Measurements from ENCODE around the gene KCNH5. TPM values are rescaled to one million over a fixed set of nuclear protein-coding genes. Genes with fewer than 3 reads are reported as not detected.

KCNH5 gene
- total and polyA plus RNA-seq, 2 of the 13 experiments (the other 11 are each of a cell fraction or from before 2014, with no cell fraction given) = not detected

DNA sequence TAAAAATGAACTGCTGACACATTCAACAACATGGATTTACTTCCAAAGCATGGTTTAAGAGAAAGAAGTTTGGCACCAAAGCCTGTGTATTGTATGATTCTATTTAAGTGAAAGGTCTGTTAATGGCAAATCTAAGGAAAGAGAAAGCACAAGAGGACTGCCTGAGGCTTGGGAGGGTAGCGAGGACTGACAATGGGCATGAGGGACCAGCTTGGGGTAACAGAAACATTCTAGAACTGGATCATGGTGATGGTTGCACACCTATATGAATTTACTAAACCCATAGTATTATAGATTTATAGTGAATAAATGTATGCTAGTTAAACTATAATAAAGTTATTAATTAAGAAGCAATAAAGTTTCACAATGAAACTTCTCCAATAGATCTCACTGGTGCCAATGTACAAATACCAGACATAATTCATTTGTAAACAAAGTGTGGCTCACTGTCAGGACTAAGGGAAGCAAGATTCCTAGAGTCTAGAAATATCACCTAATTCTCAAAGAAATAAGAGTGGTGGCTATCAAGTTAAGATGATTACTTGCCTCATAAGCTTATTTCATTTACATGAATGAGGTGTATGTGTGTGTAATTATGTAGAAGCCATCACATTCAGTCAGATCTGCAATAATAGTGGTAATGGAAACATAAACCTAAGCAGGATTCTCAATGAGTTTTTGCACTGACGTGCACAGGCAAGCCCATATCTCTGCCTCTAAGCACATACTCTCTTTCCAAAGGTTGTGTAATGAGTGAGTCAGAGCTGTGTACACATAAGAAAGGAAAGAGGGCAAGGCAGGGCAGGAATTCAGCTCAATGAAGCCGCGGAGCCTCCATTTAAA, 353.4 kb downstream of the KCNH5 start (continued):
- TF ChIP-seq, protein P1, sequence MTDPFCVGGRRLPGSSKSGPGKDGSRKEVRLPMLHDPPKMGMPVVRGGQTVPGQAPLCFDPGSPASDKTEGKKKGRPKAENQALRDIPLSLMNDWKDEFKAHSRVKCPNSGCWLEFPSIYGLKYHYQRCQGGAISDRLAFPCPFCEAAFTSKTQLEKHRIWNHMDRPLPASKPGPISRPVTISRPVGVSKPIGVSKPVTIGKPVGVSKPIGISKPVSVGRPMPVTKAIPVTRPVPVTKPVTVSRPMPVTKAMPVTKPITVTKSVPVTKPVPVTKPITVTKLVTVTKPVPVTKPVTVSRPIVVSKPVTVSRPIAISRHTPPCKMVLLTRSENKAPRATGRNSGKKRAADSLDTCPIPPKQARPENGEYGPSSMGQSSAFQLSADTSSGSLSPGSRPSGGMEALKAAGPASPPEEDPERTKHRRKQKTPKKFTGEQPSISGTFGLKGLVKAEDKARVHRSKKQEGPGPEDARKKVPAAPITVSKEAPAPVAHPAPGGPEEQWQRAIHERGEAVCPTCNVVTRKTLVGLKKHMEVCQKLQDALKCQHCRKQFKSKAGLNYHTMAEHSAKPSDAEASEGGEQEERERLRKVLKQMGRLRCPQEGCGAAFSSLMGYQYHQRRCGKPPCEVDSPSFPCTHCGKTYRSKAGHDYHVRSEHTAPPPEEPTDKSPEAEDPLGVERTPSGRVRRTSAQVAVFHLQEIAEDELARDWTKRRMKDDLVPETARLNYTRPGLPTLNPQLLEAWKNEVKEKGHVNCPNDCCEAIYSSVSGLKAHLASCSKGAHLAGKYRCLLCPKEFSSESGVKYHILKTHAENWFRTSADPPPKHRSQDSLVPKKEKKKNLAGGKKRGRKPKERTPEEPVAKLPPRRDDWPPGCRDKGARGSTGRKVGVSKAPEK (CRISPR knock-in tag; IDR thresholded peaks at IDR 0.05; ENCODE audit: borderline replicate concordance) = no peak
- TF ChIP-seq, protein P2, sequence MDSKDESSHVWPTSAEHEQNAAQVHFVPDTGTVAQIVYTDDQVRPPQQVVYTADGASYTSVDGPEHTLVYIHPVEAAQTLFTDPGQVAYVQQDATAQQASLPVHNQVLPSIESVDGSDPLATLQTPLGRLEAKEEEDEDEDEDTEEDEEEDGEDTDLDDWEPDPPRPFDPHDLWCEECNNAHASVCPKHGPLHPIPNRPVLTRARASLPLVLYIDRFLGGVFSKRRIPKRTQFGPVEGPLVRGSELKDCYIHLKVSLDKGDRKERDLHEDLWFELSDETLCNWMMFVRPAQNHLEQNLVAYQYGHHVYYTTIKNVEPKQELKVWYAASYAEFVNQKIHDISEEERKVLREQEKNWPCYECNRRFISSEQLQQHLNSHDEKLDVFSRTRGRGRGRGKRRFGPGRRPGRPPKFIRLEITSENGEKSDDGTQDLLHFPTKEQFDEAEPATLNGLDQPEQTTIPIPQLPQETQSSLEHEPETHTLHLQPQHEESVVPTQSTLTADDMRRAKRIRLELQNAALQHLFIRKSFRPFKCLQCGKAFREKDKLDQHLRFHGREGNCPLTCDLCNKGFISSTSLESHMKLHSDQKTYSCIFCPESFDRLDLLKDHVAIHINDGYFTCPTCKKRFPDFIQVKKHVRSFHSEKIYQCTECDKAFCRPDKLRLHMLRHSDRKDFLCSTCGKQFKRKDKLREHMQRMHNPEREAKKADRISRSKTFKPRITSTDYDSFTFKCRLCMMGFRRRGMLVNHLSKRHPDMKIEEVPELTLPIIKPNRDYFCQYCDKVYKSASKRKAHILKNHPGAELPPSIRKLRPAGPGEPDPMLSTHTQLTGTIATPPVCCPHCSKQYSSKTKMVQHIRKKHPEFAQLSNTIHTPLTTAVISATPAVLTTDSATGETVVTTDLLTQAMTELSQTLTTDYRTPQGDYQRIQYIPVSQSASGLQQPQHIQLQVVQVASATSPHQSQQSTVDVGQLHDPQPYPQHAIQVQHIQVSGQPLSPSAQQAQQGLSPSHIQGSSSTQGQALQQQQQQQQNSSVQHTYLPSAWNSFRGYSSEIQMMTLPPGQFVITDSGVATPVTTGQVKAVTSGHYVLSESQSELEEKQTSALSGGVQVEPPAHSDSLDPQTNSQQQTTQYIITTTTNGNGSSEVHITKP (CRISPR knock-in tag; IDR thresholded peaks at IDR 0.05; ENCODE audit: low read depth) = no peak
- TF ChIP-seq PHB2 (IDR thresholded peaks at IDR 0.05; ENCODE audit: partially characterized antibody) (no peak), KLF11 (CRISPR knock-in tag; IDR thresholded peaks at IDR 0.05) (no peak), ZNF891 (CRISPR knock-in tag; IDR thresholded peaks at IDR 0.05) (no peak), TMF1 (CRISPR knock-in tag; IDR thresholded peaks at IDR 0.05; ENCODE audit: low read depth) (no peak), HDAC1 (CRISPR knock-in tag; IDR thresholded peaks at IDR 0.05) (peak; percentile 80), POLR2AphosphoS2 (IDR thresholded peaks at IDR 0.05; ENCODE audit: low read depth, low read length) (no peak), ZSCAN22 (CRISPR knock-in tag; IDR thresholded peaks at IDR 0.05) (no peak), ISX (CRISPR knock-in tag; conservative IDR thresholded peaks at IDR 0.05) (no peak), MED1 (CRISPR knock-in tag; IDR thresholded peaks at IDR 0.05) (peak; percentile 84), FLYWCH1 (CRISPR knock-in tag; IDR thresholded peaks at IDR 0.05) (no peak), ZNF33B (CRISPR knock-in tag; IDR thresholded peaks at IDR 0.05) (no peak), STAG1 (CRISPR knock-in tag; IDR thresholded peaks at IDR 0.05) (0 out of 2 replicates have a peak, but pooled peaks have one; percentile 12), ZNF572 (CRISPR knock-in tag; IDR thresholded peaks at IDR 0.05) (no peak), CC2D1A (CRISPR knock-in tag; IDR thresholded peaks at IDR 0.05) (no peak)
- TF ChIP-seq, protein P3, sequence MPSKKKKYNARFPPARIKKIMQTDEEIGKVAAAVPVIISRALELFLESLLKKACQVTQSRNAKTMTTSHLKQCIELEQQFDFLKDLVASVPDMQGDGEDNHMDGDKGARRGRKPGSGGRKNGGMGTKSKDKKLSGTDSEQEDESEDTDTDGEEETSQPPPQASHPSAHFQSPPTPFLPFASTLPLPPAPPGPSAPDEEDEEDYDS (CRISPR knock-in tag; IDR thresholded peaks at IDR 0.05) = peak; percentile 41; the same call in 1 of the 2 replicates
- TF ChIP-seq, protein P4, sequence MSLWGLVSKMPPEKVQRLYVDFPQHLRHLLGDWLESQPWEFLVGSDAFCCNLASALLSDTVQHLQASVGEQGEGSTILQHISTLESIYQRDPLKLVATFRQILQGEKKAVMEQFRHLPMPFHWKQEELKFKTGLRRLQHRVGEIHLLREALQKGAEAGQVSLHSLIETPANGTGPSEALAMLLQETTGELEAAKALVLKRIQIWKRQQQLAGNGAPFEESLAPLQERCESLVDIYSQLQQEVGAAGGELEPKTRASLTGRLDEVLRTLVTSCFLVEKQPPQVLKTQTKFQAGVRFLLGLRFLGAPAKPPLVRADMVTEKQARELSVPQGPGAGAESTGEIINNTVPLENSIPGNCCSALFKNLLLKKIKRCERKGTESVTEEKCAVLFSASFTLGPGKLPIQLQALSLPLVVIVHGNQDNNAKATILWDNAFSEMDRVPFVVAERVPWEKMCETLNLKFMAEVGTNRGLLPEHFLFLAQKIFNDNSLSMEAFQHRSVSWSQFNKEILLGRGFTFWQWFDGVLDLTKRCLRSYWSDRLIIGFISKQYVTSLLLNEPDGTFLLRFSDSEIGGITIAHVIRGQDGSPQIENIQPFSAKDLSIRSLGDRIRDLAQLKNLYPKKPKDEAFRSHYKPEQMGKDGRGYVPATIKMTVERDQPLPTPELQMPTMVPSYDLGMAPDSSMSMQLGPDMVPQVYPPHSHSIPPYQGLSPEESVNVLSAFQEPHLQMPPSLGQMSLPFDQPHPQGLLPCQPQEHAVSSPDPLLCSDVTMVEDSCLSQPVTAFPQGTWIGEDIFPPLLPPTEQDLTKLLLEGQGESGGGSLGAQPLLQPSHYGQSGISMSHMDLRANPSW (CRISPR knock-in tag; IDR thresholded peaks at IDR 0.05; ENCODE audit: borderline replicate concordance) = no peak
- TF ChIP-seq, protein P5, sequence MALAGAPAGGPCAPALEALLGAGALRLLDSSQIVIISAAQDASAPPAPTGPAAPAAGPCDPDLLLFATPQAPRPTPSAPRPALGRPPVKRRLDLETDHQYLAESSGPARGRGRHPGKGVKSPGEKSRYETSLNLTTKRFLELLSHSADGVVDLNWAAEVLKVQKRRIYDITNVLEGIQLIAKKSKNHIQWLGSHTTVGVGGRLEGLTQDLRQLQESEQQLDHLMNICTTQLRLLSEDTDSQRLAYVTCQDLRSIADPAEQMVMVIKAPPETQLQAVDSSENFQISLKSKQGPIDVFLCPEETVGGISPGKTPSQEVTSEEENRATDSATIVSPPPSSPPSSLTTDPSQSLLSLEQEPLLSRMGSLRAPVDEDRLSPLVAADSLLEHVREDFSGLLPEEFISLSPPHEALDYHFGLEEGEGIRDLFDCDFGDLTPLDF (CRISPR knock-in tag; IDR thresholded peaks at IDR 0.05) = no peak
